Measurements from ENCODE around the gene CCDC12. TPM values are rescaled to one million over a fixed set of nuclear protein-coding genes. Genes with fewer than 3 reads are reported as not detected.

The CCDC12 gene
- total and polyA plus RNA-seq, 12 donors, result 28.8 to 137 (median 34.2) TPM

- Histone ChIP-seq H3K9me3 (no peaks in the 10 kb centered on the region), H3K4me1 (peaks cover 35 to 97% (median 92%) of the 10 kb centered on the region in 9 donors), H3K27ac (peak overlapping the region in 9 of 10 donors; percentile 5 to 92 (median 31)), H3K4me3 (no peak overlapping the region), H3K36me3 (peaks cover 0 to 15% (median 0%) of the 10 kb centered on the region in 9 donors), H3K27me3 (no peaks in the 10 kb centered on the region)
- WGBS, 2 donors, result 65 to 69% methylated on average over 7 of the region's 7 CpGs
- TF ChIP-seq CTCF (IDR thresholded peaks at IDR 0.05), result no peak
- ATAC-seq, result no peak
- DNase-seq, result no peak
- intact Hi-C loops (cut with DNase I), result no loop called here
These were observed 25.8 kb downstream of the CCDC12 start for GRCh38 chr3:46950650-46951241.

DNA sequence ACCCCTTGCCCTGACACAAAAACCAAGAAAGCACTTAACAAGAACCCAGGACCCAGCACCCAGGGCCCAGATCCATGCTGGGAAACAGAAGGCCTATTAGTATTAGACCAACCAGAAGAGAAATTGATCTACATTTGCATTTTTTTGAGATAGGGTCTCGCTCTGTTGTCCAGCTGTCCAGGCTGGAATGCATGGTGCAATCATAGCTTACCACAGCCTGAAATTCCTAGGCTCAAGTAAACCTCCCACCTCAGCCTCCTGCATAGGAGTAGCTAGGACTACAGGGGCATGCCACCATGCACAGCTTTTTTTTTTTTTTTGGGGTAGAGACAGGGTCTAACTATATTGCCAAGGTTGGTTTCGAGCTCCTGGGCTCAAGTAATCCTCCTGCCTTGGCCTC, 26.4 kb downstream of the CCDC12 start:
- Histone ChIP-seq H3K27ac (peak overlapping the region in 8 of 10 donors; percentile 5 to 92 (median 76)), H3K4me1 (peaks cover 35 to 95% (median 89%) of the 10 kb centered on the region in 9 donors), H3K9me3 (no peaks in the 10 kb centered on the region), H3K4me3 (no peak overlapping the region), H3K27me3 (no peaks in the 10 kb centered on the region), H3K36me3 (peaks cover 0 to 20% (median 0%) of the 10 kb centered on the region in 9 donors)
- DNase-seq (no peak), ATAC-seq (no peak)
- TF ChIP-seq CTCF (IDR thresholded peaks at IDR 0.05), result no peak
- WGBS, 2 donors, result 95 to 100% methylated on average over 2 of the region's 2 CpGs
- intact Hi-C loops (cut with DNase I), result no loop called here

GRCh38 chr3:46948830-46949671, 27.5 kb downstream of the CCDC12 start:
- ATAC-seq (peak in 7 of 8 donors; percentile 21 to 58 (median 43)), DNase-seq (peak in 1 of 2 donors; percentile 51)
- H3K4me3 ChIP-seq, result peak overlapping the region in 1 of 10 donors; percentile 1
- H3K36me3 ChIP-seq, result peaks cover 0 to 20% (median 0%) of the 10 kb centered on the region in 9 donors
- TF ChIP-seq CTCF (IDR thresholded peaks at IDR 0.05), result no peak
- H3K27me3 ChIP-seq, result no peaks in the 10 kb centered on the region
- 28 to 37% methylated on average over 6 of the region's 6 CpGs for WGBS, 2 donors
- intact Hi-C loops (cut with DNase I), result loop anchor here in 1 of 10 donors (2.0 kb wide), 1 partner anchor 18 kb away; no protein-coding TSS in a partner anchor
- H3K4me1 ChIP-seq, result peaks cover 35 to 95% (median 89%) of the 10 kb centered on the region in 9 donors
- peak overlapping the region; percentile 55 to 92 (median 84) for H3K27ac ChIP-seq
- no peaks in the 10 kb centered on the region for H3K9me3 ChIP-seq

- H3K27ac ChIP-seq, result peak overlapping the region; percentile 55 to 92 (median 84)
- 39 to 43% methylated on average over 19 of the region's 19 CpGs for WGBS, 2 donors
- H3K4me3 ChIP-seq, result peak overlapping the region in 2 of 10 donors; percentile 1 to 14
- no peak for TF ChIP-seq CTCF (IDR thresholded peaks at IDR 0.05)
- DNase-seq (peak in 1 of 2 donors; percentile 62), ATAC-seq (peak; percentile 5 to 83 (median 72))
- no peaks in the 10 kb centered on the region for H3K27me3 ChIP-seq
- intact Hi-C loops (cut with DNase I), result loop anchor here in 1 of 10 donors (2.0 kb wide), 1 partner anchor 17 kb away; no protein-coding TSS in a partner anchor
- H3K4me1 ChIP-seq, result peaks cover 41 to 95% (median 89%) of the 10 kb centered on the region in 9 donors
- H3K36me3 ChIP-seq, result peaks cover 0 to 25% (median 0%) of the 10 kb centered on the region in 9 donors
- no peaks in the 10 kb centered on the region for H3K9me3 ChIP-seq
These were observed 28.4 kb downstream of the CCDC12 start for GRCh38 chr3:46947981-46948791.
